Neutrophil (primary cell): ENCODE data around the gene IFT20.

ENCODE experiments used
- H3K27ac ChIP-seq: fragments of 200-600 bp; sonication (generic); 2 replicates; pipeline ENCODE4 v1.5.1; 2016; ENCODE audit warnings: mild to moderate bottlenecking, moderate library complexity
- H3K27me3 ChIP-seq: fragments of 200-600 bp; sonication (generic); 2 replicates; pipeline ENCODE4 v1.6.0; 2016; ENCODE audit warnings: mild to moderate bottlenecking
- H3K36me3 ChIP-seq: fragments of 200-600 bp; sonication (generic); 2 replicates; pipeline ENCODE4 v1.5.1; 2017
- H3K4me1 ChIP-seq, 2 experiments: fragments of 200-600 bp in 1 of 2; sonication (generic) in 1 of 2; 1 replicate in 1 of 2; 2 replicates in 1 of 2; pipeline versions ENCODE4 v1.5.1 to v1.6.1; 2013 to 2016; ENCODE audit warnings: low read depth in 1 of 2, low read length in 1 of 2, mild to moderate bottlenecking in 1 of 2, moderate library complexity in 1 of 2; ENCODE audit not compliant: control insufficient read depth in 1 of 2, insufficient read depth in 1 of 2
- H3K4me3 ChIP-seq, 2 experiments: fragments of 200-600 bp in 1 of 2; sonication (generic) in 1 of 2; 1 replicate in 1 of 2; 2 replicates in 1 of 2; pipeline ENCODE4 v1.5.1; 2013 to 2016; ENCODE audit warnings: low read depth in 1 of 2, low read length in 1 of 2, mild to moderate bottlenecking in 1 of 2, moderate library complexity in 1 of 2
- H3K9me3 ChIP-seq: fragments of 200-600 bp; sonication (generic); 2 replicates; pipeline ENCODE4 v1.5.1; 2016
- TF ChIP-seq, protein P1 (sequence below): fragments of 200-600 bp; sonication (generic); IDR thresholded peaks from 2 replicates; pipeline ENCODE4 v1.5.1; 2016; ENCODE audit warnings: antibody characterized with exemption

IFT20 gene

GRCh38 chr17:28366605-28367004, 31.3 kb upstream of the IFT20 start:
- TF ChIP-seq, protein P1, sequence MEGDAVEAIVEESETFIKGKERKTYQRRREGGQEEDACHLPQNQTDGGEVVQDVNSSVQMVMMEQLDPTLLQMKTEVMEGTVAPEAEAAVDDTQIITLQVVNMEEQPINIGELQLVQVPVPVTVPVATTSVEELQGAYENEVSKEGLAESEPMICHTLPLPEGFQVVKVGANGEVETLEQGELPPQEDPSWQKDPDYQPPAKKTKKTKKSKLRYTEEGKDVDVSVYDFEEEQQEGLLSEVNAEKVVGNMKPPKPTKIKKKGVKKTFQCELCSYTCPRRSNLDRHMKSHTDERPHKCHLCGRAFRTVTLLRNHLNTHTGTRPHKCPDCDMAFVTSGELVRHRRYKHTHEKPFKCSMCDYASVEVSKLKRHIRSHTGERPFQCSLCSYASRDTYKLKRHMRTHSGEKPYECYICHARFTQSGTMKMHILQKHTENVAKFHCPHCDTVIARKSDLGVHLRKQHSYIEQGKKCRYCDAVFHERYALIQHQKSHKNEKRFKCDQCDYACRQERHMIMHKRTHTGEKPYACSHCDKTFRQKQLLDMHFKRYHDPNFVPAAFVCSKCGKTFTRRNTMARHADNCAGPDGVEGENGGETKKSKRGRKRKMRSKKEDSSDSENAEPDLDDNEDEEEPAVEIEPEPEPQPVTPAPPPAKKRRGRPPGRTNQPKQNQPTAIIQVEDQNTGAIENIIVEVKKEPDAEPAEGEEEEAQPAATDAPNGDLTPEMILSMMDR = no peak
- H3K36me3 ChIP-seq = peaks cover 54% of the 10 kb centered on the region

DNA sequence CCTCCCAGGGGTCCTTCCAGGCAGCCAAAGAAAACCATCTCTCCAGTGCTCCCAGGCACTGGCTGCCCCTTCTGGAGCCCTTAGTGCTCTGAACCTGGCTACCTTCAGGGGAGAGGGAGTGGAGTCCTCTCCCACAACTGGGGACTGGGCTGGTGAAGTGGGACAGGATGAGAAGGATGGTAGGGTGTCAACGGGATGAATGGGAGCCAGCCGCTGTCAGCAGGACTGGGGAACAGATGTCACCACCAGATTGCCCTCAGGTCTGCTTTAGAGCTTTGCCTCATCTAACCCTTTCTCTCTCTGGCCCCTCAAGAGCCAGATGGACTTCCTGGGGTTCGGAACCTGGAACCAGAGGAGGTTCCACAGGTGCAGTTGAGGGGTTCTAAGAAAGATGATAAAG, 30.2 kb upstream of the IFT20 start:
- Histone ChIP-seq H3K9me3 (no peaks in the 10 kb centered on the region), H3K36me3 (peaks cover 65% of the 10 kb centered on the region), H3K4me3 (no peak overlapping the region), H3K27me3 (peaks cover 8% of the 10 kb centered on the region), H3K4me1 (no peaks in the 10 kb centered on the region), H3K27ac (no peak overlapping the region)
- TF ChIP-seq, protein P1 = no peak

More at GRCh38 chr17:28366605-28367004, 31.3 kb upstream of the IFT20 start:
- Histone ChIP-seq H3K27ac (no peak overlapping the region), H3K4me3 (no peak overlapping the region), H3K9me3 (no peaks in the 10 kb centered on the region), H3K27me3 (peaks cover 19% of the 10 kb centered on the region), H3K4me1 (peaks cover 1 to 8% of the 10 kb centered on the region in 2 experiments)

DNA sequence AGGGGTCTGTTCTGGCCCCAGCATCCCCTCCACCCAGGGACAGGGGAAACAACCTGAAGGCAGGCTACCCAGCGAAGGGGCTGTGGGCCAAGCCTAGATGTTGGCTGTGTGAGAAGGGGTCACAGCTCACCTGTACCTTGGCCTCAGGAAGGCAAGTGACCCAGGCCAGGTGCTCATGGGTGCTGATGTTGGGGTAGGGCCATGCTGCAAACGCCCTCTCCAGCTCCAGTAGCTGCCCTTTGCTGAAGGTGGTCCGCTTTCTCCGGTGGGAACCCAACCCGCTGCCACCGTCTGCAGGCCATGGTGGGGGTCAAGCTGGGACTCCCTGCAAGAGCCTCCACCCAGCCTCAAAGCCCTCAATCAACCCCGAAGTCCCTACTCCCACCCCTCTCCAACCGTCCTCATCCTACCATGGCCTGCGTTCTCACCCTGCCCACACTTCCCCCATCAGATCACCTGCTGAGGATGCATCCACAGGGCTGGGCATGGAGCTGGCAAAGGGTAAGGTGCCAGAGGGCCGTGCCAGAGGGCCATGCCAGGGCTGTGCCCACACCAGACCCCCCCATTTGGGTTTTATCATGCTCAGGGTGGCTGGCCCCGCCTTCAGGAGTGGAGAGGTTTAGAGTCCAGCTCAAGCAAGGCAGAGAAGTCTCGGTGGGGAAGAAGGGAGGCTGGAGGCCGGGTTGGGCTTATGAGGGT, 29.5 kb upstream of the IFT20 start, which contains the start of gene SEBOX:
TSS of gene SEBOX (minus strand) at position 535 of the 699 bp plus-strand sequence. CDS start at position 487, 48 bp downstream.
- no peaks in the 10 kb centered on the region for H3K9me3 ChIP-seq
- TF ChIP-seq, protein P1 = no peak
- H3K27me3 ChIP-seq = peaks cover under 1% of the 10 kb centered on the region
- no peak within 1 kb of the TSS for H3K4me3 ChIP-seq
- H3K27ac ChIP-seq = no peak within 1 kb of the TSS
- no peaks in the 10 kb centered on the region for H3K4me1 ChIP-seq
- H3K36me3 ChIP-seq = peaks cover 72% of the 10 kb centered on the region

DNA sequence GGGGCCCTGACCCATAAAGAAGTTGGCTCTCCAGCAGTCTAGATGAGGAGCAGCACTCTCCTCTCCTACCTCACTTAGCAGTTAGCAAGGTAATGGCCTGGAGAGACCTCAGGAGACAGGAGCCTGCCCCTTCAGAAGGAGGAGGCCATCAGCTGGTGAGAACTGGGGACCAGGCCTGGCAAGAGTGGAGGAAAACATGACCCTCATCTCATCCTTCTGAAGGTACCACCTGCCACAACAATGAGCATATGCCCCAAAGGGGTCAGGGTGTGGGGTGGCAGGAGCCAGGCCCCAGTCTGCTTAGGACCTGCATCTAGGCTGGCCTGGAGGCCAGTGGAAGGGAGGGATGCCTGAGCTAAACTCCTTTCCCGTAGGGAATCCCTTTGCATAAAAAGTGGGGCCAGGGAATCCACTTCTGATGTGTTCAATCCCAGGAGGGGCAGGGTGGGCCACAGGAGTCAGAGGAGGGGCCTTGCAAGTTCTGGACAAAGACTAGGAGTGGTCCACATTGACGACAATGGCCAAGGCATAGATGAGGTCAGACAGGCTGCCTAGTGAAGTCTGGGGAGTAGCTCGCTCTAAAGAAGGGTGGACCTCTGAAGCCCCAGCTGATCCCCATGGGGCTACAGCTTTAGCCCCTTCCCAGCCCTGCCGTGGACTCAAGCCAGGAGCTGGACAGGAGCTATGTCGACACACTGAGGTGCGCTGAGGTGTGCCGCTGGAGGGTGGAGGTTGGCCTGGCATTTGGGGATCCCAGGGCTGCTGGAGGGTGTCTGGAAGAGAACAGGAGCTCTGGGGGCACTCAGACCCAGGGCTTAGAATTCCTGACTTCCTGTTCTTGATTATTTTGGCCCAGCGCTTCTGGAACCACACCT, 28.7 kb upstream of the IFT20 start:
- TF ChIP-seq, protein P1 = no peak
- Histone ChIP-seq H3K9me3 (no peaks in the 10 kb centered on the region), H3K27me3 (no peaks in the 10 kb centered on the region), H3K4me1 (no peaks in the 10 kb centered on the region), H3K27ac (no peak overlapping the region), H3K4me3 (no peak overlapping the region), H3K36me3 (peaks cover 80% of the 10 kb centered on the region)

- Histone ChIP-seq H3K36me3 (peaks cover 80% of the 10 kb centered on the region), H3K27ac (no peak overlapping the region)
- TF ChIP-seq, protein P1 = no peak
Observed at GRCh38 chr17:28363186-28363585, 27.9 kb upstream of the IFT20 start.

More at GRCh38 chr17:28363186-28363585, 27.9 kb upstream of the IFT20 start:
- H3K27me3 ChIP-seq = no peaks in the 10 kb centered on the region
- H3K4me1 ChIP-seq = peaks cover 3 to 4% of the 10 kb centered on the region in 2 experiments
- H3K9me3 ChIP-seq = no peaks in the 10 kb centered on the region
- H3K4me3 ChIP-seq = no peak overlapping the region
